HUDEP-2 (cell line): ENCODE data around the gene FILIP1.

Experiments used
- DNase-seq, 76 experiments: peaks; one replicate each; lab custom pipeline; 2025; ENCODE audit not compliant: unreplicated experiment in 76 of 76; lab: John Stamatoyannopoulos, UW

FILIP1 gene

GRCh38 chr6:75493400-75494064, at the start of gene FILIP1:
Gene FILIP1, minus strand, starts transcription at chr6:75493800. Its CDS starts 78,828 bp downstream, at chr6:75414972.
- DNase-seq = no peak

- DNase-seq = no peak
These were observed 49.7 kb upstream of the FILIP1 start for GRCh38 chr6:75543311-75543710.

- no peak for DNase-seq
These were observed 45.5 kb upstream of the FILIP1 start for GRCh38 chr6:75539136-75539535.

- no peak for DNase-seq
These were observed 38.9 kb upstream of the FILIP1 start for GRCh38 chr6:75532521-75532920.

- no peak for DNase-seq
These were observed 37.6 kb upstream of the FILIP1 start for GRCh38 chr6:75531174-75531573.

- DNase-seq = no peak
These were observed 37.1 kb upstream of the FILIP1 start for GRCh38 chr6:75530696-75531095.

- DNase-seq = no peak
These were observed 34.8 kb upstream of the FILIP1 start for GRCh38 chr6:75528423-75528822.

GRCh38 chr6:75526502-75527127, 33.0 kb upstream of the FILIP1 start:
- peak in 55 of 76 experiments; percentile 5 to 73 (median 42) for DNase-seq

GRCh38 chr6:75525682-75526081, 32.1 kb upstream of the FILIP1 start:
- no peak for DNase-seq

- no peak for DNase-seq
These were observed 30.8 kb upstream of the FILIP1 start for GRCh38 chr6:75524322-75524972.

- DNase-seq = no peak
These were observed 23.2 kb upstream of the FILIP1 start for GRCh38 chr6:75516757-75517156.

GRCh38 chr6:75512591-75512990, 19.0 kb upstream of the FILIP1 start:
- no peak for DNase-seq

GRCh38 chr6:75505424-75505823, 11.8 kb upstream of the FILIP1 start:
- DNase-seq = no peak

GRCh38 chr6:75504465-75505222, 11.0 kb upstream of the FILIP1 start:
- DNase-seq = peak in 2 of 76 experiments; percentile 10 to 16

- no peak for DNase-seq
These were observed 9.7 kb upstream of the FILIP1 start for GRCh38 chr6:75503291-75503690.

- no peak for DNase-seq
These were observed 9.3 kb upstream of the FILIP1 start for GRCh38 chr6:75502884-75503283.

GRCh38 chr6:75501756-75502155, 8.2 kb upstream of the FILIP1 start:
- DNase-seq = no peak

- DNase-seq = no peak
These were observed 6.0 kb upstream of the FILIP1 start for GRCh38 chr6:75499640-75500039.

GRCh38 chr6:75498862-75499261, 5.3 kb upstream of the FILIP1 start:
- DNase-seq = no peak

GRCh38 chr6:75497994-75498393, 4.4 kb upstream of the FILIP1 start:
- DNase-seq = no peak

GRCh38 chr6:75495011-75495410, 1.4 kb upstream of the FILIP1 start:
- no peak for DNase-seq
